Esophagus muscularis mucosa (tissue), 4 donors: Measurements from ENCODE around the gene SRPRB. TPM values are rescaled to one million over a fixed set of nuclear protein-coding genes. Genes with fewer than 3 reads are reported as not detected.

Experiments
- DNase-seq: peaks from one replicate; pipeline ENCODE4 v3.0.0-alpha.2; 2017; ENCODE audit errors: extremely low spot score
- H3K27ac ChIP-seq, 4 donors: fragments of 200-600 bp; sonication (generic); replicated peaks in 1 of 4; 1 replicate in 3 of 4; 2 replicates in 1 of 4; pipeline ENCODE4 v1.5.1; 2016 to 2019; ENCODE audit warnings: mild to moderate bottlenecking in 1 of 4
- H3K27me3 ChIP-seq, 4 donors: fragments of 200-600 bp; sonication (generic); one replicate each; pipeline versions ENCODE4 v1.5.1 to v1.6.0; 2016 to 2019
- H3K36me3 ChIP-seq, 4 donors: fragments of 200-600 bp; sonication (generic); one replicate each; pipeline ENCODE4 v1.5.1; 2016 to 2019
- H3K4me1 ChIP-seq, 4 donors: fragments of 200-600 bp; sonication (generic); one replicate each; pipeline ENCODE4 v1.5.1; 2016 to 2019
- H3K4me3 ChIP-seq, 4 donors: fragments of 200-600 bp; sonication (generic); 1 replicate in 2 of 4; 2 replicates in 2 of 4; pipeline ENCODE4 v1.5.1; 2016 to 2019; ENCODE audit warnings: mild to moderate bottlenecking in 4 of 4, moderate library complexity in 1 of 4
- H3K9me3 ChIP-seq, 4 donors: fragments of 200-600 bp; sonication (generic); 1 replicate in 3 of 4; 2 replicates in 1 of 4; pipeline ENCODE4 v1.5.1; 2016 to 2019
- CTCF ChIP-seq, 3 experiments: fragments of 200-600 bp in 2 of 3; fragments of 450-650 bp in 1 of 3; sonication (generic) in 2 of 3; IDR thresholded peaks; one replicate each; pipeline ENCODE4 v1.5.1; 2017 to 2019; ENCODE audit warnings: antibody characterized with exemption in 3 of 3, mild to moderate bottlenecking in 2 of 3, moderate library complexity in 1 of 3
- EP300 ChIP-seq: sonication (generic); formaldehyde crosslinking; IDR thresholded peaks from one replicate; pipeline ENCODE4 v1.6.1; 2017; ENCODE audit warnings: antibody characterized with exemption
- POLR2A ChIP-seq: fragments of 450-650 bp; IDR thresholded peaks from one replicate; pipeline ENCODE4 v1.6.1; 2017; ENCODE audit warnings: antibody characterized with exemption, moderate library complexity, mild to moderate bottlenecking, low read depth
- POLR2AphosphoS5 ChIP-seq, 2 donors: sonication (generic); formaldehyde crosslinking; IDR thresholded peaks; one replicate each; pipeline ENCODE4 v1.6.1; 2017; ENCODE audit warnings: antibody characterized with exemption in 2 of 2
- WGBS: methylation state at CpG from one replicate; pipeline ENCODE4 v1.1.5; 2018; 5-methylcytosine and 5-hydroxymethylcytosine counted together
- intact Hi-C: fragments of 100-400 bp; cut with DNase I; formaldehyde crosslinking; loops from one replicate; pipeline ENCODE4 v1.15.1; 2023
- total RNA-seq, 4 donors: library from RNA; depleted of rRNA; stranded (reverse); fragments of >200 nt; gene quantifications; one replicate each; pipeline versions ENCODE4 v1.1.0 to v1.2.1, GENCODE V29; 2016

Gene SRPRB
- total RNA-seq, 4 donors from 2014 or later = 11.2 to 28.2 (median 18.5) TPM

GRCh38 chr3:133758964-133759739 is 46.5 kb upstream of the SRPRB start:
- intact Hi-C loops = no loop called here
- H3K9me3 ChIP-seq = no peaks in the 10 kb centered on the region
- DNase-seq = no peak
- H3K4me3 ChIP-seq = no peak overlapping the region
- no peak for TF ChIP-seq POLR2AphosphoS5 (IDR thresholded peaks at IDR 0.05)
- TF ChIP-seq EP300 = no peak
- no peak for TF ChIP-seq POLR2A
- no peak for TF ChIP-seq CTCF (IDR thresholded peaks at IDR 0.05)
- peaks cover 0 to under 1% (median 0%) of the 10 kb centered on the region in 4 donors for H3K4me1 ChIP-seq
- H3K27me3 ChIP-seq = no peaks in the 10 kb centered on the region
- 80% methylated on average over 8 of the region's 9 CpGs for WGBS
- H3K36me3 ChIP-seq = no peaks in the 10 kb centered on the region
- no peak overlapping the region for H3K27ac ChIP-seq

GRCh38 chr3:133759740-133760305 is 45.8 kb upstream of the SRPRB start:
- no peak for DNase-seq
- 82% methylated on average over 2 of the region's 2 CpGs for WGBS

GRCh38 chr3:133760916-133761315 is 44.7 kb upstream of the SRPRB start:
- TF ChIP-seq EP300 = no peak
- TF ChIP-seq CTCF (IDR thresholded peaks at IDR 0.05) = no peak
- no peak for TF ChIP-seq POLR2A
- TF ChIP-seq POLR2AphosphoS5 (IDR thresholded peaks at IDR 0.05) = no peak
- no peaks in the 10 kb centered on the region for H3K36me3 ChIP-seq
- H3K4me3 ChIP-seq = no peak overlapping the region
- H3K27ac ChIP-seq = no peak overlapping the region
- no peak for DNase-seq
- H3K9me3 ChIP-seq = no peaks in the 10 kb centered on the region
- WGBS = 93% methylated on average over 2 of the region's 2 CpGs
- H3K4me1 ChIP-seq = peaks cover 0 to 12% (median 3%) of the 10 kb centered on the region in 4 donors
- H3K27me3 ChIP-seq = no peaks in the 10 kb centered on the region
- intact Hi-C loops = no loop called here

More at GRCh38 chr3:133759740-133760305, 45.8 kb upstream of the SRPRB start:
- H3K27ac ChIP-seq = no peak overlapping the region
- H3K4me1 ChIP-seq = peaks cover 0 to 8% (median 3%) of the 10 kb centered on the region in 4 donors
- H3K36me3 ChIP-seq = no peaks in the 10 kb centered on the region
- H3K27me3 ChIP-seq = no peaks in the 10 kb centered on the region
- no peaks in the 10 kb centered on the region for H3K9me3 ChIP-seq
- intact Hi-C loops = no loop called here
- no peak overlapping the region for H3K4me3 ChIP-seq
- TF ChIP-seq EP300 (no peak), POLR2A (no peak), CTCF (IDR thresholded peaks at IDR 0.05) (no peak), POLR2AphosphoS5 (IDR thresholded peaks at IDR 0.05) (no peak)

- Histone ChIP-seq H3K36me3 (no peaks in the 10 kb centered on the region), H3K9me3 (no peaks in the 10 kb centered on the region), H3K4me3 (no peak overlapping the region), H3K27ac (no peak overlapping the region), H3K4me1 (peaks cover 0 to 12% (median 3%) of the 10 kb centered on the region in 4 donors), H3K27me3 (no peaks in the 10 kb centered on the region)
- WGBS = 81% methylated on average over 6 of the region's 6 CpGs
- no peak for DNase-seq
- intact Hi-C loops = no loop called here
- TF ChIP-seq POLR2A (no peak), EP300 (no peak), CTCF (IDR thresholded peaks at IDR 0.05) (no peak)
These were observed 43.8 kb upstream of the SRPRB start for GRCh38 chr3:133761605-133762484.
